ENCODE results near the gene SPAG16.
"Not testable (repeated sequence)": the region's sequence is repeated elsewhere in the genome, so short reads cannot be mapped to it uniquely, and the experiment has no call there.

The SPAG16 gene

GRCh38 chr2:213561759-213562158 is 277.5 kb downstream of the SPAG16 start:
- no peak for DNase-seq

GRCh38 chr2:213562539-213563180 is 278.4 kb downstream of the SPAG16 start:
- no peak for DNase-seq

- no peak for DNase-seq
These were observed 282.6 kb downstream of the SPAG16 start for GRCh38 chr2:213566846-213567245.

- DNase-seq: no peak
These were observed 325.4 kb downstream of the SPAG16 start for GRCh38 chr2:213609570-213610170.

GRCh38 chr2:213627054-213627710 is 342.9 kb downstream of the SPAG16 start:
- no peak for DNase-seq

GRCh38 chr2:213627835-213628460 is 343.7 kb downstream of the SPAG16 start:
- DNase-seq: no peak

- no peak for DNase-seq
These were observed 356.6 kb downstream of the SPAG16 start for GRCh38 chr2:213640738-213641425.

GRCh38 chr2:213644926-213645325 is 360.7 kb downstream of the SPAG16 start:
- no peak for DNase-seq

- no peak for DNase-seq
These were observed 364.9 kb downstream of the SPAG16 start for GRCh38 chr2:213649176-213649575.

GRCh38 chr2:213664817-213665216 is 380.6 kb downstream of the SPAG16 start:
- DNase-seq: no peak

GRCh38 chr2:213669657-213670056 is 385.4 kb downstream of the SPAG16 start:
- DNase-seq: no peak

- DNase-seq: no peak
These were observed 394.4 kb downstream of the SPAG16 start for GRCh38 chr2:213678437-213679218.

GRCh38 chr2:213679894-213680293 is 395.6 kb downstream of the SPAG16 start:
- no peak for DNase-seq

GRCh38 chr2:213682276-213682675 is 398.0 kb downstream of the SPAG16 start:
- no peak for DNase-seq

GRCh38 chr2:213688133-213688532 is 403.9 kb downstream of the SPAG16 start:
- DNase-seq: no peak

GRCh38 chr2:213688825-213689224 is 404.6 kb downstream of the SPAG16 start:
- not testable (repeated sequence) for DNase-seq

GRCh38 chr2:213689585-213689984 is 405.3 kb downstream of the SPAG16 start:
- no peak for DNase-seq

- DNase-seq: no peak
These were observed 407.1 kb downstream of the SPAG16 start for GRCh38 chr2:213691351-213691750.

- no peak for DNase-seq
These were observed 412.2 kb downstream of the SPAG16 start for GRCh38 chr2:213696442-213696841.

GRCh38 chr2:213701365-213701764 is 417.1 kb downstream of the SPAG16 start:
- not testable (repeated sequence) for DNase-seq

- DNase-seq: no peak
These were observed 419.3 kb downstream of the SPAG16 start for GRCh38 chr2:213703406-213704098.

GRCh38 chr2:213710164-213710563 is 425.9 kb downstream of the SPAG16 start:
- no peak for DNase-seq

Measured in activated CD8-positive, alpha-beta memory T cell treated with anti-CD3 and anti-CD28 coated beads, Interleukin-2, amount 50 U/mL, for 48 hours (primary cell).